Measurements from ENCODE around the gene ASIC1.

Gene ASIC1

DNA sequence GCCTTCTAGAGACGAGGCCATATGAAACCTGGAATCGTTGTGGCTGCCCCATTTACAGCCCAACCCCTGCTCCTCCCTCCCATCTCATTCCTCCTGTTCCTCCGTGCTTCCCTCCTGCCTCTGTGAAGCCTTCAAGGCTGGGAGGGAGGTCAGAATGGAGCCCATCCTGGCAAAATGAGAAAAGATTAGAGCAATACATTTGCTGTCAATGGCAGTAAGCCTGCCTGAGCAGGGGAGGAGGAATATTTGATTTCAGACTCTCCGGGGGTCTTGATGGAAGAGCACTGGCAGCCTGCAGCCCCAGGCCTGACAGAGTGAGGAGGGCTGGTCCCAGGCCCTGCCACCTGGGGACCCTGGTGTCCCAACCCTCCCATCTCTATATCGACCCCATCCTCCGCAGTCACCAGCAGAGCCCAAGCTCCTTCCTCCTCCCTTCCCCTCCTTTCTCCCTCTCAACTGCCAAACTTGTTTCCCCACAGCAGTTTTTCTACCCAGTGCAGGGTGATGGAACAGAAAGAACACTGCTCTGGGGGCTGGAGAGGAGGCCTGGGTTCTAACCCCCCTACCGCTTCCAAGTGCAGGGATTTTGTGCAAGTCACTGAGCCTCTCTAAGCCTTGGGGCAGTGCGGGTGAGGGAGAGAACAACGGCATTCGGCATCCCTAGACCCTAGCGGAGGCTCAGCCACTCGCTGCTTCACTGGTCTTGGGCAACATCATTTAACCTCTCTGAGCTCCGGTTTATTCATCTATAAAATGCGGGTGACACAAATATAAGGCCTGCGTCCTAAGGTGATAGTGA lies 16.1 kb upstream of the ASIC1 start:
- no peak for DNase-seq

DNA sequence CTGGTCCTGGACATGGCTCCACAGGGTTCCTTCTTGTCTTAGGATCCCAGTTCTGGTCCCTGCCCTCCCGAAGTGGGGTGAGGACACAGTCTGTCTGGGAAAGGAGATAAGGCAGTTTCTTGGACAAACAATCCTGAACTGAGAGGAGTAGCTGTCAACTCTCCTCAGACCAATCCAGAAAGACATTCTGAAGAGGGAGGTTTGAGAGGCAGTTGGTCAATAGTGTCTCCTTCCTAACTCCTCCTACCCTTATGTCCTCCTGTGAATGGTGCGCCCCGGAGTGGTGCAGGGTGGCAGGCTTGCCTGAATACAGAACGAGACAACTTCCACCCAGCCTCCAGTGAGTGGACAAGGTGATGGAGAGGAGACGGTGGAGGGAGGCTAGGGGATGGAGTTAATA lies 15.4 kb upstream of the ASIC1 start:
- DNase-seq = no peak

DNA sequence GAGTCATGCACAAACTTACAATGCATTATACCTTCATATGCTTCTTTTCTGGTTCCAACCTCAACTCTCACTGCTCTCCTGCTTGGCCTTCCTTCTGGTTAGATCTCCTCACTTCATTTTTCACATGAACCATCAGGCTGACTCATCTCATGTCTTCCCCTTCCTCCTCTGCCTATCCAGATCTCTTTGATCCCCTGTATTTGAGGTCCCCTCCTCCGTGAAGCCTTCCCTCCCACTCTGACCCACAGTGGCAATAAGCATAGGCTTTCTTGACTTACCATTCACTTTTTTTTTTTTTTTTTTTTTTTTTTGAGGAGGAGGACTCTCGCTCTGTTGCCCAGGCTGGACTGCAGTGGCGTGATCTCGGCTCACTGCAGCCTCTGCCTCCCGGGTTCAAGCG lies 14.7 kb upstream of the ASIC1 start:
- DNase-seq = no peak

DNA sequence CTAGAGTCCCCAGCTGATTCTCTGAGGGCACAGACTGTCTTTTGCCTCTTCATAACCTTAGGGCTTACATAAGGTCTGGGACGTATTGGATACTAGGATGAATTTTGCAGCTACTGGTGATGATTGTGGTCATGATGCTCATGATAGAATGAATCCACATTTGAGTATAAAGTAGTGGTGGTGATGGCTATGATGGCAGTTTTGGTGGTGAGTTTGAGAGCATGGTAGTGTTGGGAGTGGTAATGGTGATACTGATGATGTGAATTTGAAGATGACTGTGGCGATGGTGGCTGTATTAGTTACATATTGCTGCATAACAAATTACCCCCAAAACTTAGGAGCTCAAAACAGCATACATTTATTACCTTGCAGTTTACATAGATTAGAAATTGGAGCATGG lies 14.1 kb upstream of the ASIC1 start:
- no peak for DNase-seq

DNA sequence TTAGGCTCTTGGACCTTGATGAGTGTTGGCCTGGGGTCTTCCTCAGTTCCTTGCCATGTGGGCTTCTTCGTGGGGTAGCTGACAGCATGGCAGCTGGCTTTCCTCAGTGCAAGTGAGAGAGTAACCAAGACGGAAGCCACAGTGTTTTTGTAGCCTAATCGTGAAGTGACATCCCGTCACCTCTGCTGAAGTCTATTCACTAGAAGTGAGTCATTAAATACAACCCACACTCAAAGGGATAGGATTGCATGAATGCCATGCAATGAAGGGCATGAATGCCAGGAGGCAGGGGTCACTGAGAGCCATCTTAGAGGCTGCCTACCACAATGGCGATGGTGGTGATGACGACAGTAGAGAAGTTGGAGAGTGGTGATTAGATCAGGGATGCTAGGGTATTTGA lies 13.5 kb upstream of the ASIC1 start:
- no peak for DNase-seq

DNA sequence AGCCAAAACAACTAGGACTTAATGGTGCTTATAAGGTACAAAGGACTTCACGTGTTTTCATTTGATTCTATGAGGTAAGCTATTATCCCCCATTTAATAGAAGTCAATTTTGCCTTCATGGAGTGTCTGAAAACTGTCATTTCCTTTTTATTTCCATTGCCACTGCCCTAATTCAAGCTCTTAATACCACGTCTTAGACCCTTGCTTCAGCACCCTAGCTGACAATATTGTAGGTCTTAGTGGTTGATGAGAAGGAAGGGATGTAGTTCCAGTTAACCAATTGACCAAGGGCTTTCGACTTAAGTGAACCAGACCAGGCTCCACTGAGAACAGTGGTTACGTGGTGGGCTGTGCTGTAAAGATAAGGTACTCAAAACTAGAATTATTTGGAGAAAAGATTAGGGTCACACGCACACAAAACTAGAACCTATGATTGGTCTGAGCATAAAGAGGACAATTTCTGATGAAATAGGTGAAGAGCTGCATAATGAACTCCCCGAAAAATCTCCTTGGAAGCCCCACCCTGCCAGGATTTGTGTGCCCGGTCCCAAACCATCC lies 9.6 kb upstream of the ASIC1 start:
- DNase-seq = no peak

DNA sequence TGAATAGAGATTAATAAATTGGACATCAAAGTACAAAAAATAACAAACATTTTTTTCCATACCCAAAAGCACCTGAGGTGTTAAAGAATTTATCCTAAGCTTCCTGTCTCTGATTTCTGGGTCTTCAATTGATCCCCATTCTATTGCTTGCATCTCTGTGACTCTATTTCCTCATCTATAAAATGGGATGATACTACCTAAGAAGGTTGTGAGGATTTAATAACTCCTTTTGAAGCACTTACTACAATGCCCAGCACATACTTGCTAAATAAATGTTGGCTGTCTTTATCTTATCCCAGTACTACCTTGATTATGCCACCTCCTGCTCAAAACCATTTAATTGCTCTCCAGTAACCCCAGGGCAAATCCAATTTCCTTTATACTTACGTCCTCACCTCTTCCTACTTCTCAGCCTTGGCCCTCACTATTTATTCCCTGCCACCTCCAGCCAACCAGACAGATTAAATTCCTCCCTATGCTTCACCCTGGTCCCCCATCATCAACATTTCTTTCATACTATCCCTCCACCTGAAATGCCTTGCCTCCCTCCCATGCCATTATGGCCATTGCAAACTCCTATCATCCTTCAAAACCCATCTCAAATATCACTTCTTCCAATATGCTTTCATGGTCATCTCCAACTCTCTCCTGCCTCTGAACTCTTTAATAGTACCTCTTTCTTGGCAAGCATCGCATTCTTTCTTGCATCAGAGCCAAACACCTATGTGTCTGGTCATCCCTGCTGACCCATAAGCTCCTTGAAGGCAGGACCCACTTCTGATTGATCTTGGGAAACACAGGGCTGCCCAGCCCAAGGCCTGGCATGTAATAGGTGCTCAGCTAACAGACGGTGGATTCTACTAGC lies 7.9 kb upstream of the ASIC1 start:
- DNase-seq = no peak

DNA sequence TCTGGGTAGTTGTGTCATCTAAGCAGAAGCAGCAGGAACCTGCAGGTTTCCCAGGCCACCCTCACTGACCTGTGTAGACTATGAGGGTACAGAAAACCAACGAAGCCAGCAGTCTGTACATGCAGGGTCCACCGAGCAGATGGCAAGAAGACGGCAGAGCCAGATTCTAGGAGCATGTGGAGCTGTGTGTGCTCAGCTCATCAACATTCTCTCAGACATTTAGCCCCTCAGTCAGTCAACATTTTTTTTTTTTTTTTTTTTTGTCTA lies 7.3 kb upstream of the ASIC1 start:
- DNase-seq = no peak

DNA sequence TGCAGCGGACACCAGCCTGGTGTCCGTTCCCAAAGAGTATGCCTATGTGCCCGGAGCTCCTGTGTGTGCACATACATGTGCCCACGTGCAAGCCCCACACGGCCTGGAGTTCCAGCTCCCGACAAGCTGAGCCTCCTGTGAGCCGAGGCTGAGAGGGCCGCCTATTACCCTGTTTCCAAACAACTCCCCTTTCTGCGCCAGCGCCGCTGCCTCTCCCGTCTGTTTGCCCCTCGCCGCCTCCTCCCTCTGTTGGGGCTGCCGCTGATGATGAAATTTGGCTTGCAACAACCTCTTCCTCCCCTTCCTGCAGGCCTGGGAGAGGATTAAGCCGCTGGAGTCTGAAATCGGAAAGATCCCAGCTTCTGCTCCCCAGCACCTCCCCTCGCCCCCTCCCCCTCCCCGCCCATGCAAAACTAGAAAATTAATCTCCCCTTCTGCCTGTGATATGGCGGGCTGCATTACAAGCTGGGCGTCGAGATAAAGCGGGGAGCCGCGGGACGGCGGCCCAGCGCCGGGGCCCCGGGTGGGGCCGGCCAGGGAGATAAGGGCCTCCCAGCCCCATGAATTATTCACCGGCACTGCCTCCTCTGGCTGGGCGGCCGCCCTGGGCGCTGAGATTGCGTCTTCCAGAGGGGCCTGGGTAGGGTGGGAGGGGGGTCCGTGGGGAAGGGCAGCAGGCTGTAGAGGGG lies 6.8 kb upstream of the ASIC1 start:
- DNase-seq = no peak

DNA sequence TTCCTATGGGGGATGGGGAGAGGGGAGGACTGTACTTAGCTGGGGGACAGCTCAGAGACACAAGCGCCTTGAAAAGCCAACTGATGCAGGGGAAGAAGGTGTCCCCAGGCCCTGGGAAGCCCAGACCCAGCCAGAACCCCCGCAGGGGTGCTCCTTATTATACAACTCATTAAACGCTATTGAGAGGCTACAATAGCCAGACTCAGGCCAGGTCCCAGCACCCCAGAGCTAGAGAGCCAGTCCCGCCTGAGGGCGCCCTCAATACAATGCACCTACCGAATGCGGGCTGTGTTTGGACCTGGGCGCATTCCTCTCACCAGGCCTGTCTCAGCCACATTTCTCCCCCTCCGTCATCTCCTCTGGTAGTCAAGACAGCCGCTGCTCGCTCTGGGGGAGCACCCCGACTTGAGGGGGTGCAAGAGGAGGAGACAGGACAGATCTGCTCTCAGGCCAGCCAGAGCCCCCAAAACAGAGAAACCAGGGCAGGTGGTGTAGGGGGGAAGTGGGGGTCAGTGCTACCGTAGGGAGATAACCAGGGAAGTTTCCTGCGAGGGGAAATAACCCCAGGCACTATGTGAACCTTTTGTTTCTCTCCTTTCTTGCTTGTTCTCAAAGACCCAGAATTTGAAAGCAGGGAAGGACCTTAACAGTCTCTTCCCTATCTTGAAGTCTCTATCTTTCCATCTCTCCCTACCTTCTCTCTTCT lies 6.1 kb upstream of the ASIC1 start:
- no peak for DNase-seq

DNA sequence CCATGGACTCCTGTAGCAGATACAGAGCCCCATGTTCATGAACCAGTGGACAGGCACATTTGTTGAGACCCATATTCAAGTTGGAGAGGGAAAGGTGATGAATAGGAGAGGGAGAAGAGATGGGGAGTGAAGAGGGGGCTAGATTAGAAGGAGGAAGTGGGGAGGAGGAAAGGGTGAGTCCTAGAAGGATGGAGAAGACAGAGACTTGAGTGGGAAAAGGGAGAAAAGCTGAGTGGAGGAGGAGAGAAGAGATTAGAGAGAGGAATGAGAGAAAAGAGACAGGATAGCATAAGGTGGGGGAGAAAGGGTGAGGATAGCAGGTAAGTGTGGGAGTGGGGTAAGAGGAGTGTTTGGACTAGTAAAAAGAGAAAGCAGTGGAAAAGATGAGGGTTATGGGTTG lies 4.9 kb upstream of the ASIC1 start:
- no peak for DNase-seq

DNA sequence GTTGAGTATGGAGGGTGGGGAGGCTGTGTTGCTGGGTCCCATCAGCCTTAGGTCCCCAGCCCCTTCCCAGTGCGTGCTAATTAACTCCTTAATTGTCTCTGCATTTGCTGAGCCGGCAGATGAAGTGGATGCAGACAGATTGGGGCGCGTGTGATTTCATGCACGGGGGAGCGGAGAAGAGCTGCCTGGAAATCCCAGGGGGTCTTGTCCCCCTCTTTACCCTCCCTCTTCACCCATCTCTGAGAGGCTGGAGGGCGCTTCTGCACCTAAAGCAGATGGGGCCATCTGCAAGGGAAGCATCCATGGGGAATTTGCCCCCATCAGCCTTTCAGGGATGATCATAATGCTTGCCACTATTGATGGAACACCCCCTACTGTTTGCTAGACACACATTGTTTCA lies 4.4 kb upstream of the ASIC1 start:
- DNase-seq = no peak

DNA sequence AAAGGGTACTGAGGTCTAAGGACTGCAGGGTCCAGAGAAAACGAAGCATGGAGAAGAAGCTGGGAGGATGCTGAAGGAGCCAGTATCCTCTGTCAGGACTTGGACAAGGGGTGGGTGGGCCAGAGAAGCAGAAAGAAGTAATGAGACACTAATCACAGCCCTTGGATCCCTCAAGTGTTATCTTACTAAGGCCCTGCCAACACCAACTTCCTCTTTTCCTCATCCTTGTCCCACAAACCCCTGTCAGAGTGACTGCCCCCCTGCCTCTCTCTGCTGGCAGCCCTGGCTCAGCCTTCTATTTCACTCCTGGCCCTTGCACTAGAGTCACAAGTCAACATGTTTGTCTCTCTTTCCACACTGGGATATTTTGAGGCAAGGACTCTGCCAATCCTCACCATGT lies 3.8 kb upstream of the ASIC1 start:
- no peak for DNase-seq

DNA sequence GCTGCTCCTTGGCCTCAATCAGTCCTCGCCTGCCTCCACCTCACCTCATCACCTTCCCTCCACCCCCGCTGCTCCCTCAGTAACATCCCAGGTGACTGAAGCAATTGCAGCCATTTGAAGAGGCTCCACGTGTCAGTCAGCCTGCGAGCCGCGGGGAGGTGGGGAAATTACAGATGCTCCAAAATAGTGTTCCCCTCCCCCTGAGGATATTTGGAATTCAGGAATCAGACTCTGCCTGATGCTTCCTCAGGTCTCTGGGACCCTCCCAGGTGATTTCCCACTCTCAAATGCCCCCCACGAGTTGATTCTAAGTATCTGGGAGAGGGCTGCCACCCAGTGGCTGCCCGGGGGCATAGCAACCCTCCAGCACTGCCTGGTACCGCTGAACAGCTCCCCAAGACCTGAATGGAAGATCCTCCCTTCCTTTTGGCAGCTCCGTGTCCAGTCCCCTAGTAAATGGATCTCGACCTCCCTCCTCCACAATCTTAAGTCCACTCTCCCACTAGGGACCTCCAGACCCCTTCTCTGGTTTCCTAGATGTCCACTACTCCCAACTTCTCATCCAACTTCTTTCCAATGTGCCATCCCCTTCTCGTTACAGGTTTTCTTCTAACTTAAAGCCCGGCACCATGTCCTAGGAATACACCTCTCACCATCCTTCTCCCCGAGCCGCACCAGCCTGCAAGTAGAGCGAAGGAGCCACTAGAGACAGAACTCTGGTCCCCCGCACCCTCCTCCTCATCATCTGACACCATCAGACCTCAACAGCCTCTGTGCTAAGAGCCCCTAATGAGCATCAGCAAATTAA lies 1.4 kb upstream of the ASIC1 start:
- peak; percentile 6 for DNase-seq

DNA sequence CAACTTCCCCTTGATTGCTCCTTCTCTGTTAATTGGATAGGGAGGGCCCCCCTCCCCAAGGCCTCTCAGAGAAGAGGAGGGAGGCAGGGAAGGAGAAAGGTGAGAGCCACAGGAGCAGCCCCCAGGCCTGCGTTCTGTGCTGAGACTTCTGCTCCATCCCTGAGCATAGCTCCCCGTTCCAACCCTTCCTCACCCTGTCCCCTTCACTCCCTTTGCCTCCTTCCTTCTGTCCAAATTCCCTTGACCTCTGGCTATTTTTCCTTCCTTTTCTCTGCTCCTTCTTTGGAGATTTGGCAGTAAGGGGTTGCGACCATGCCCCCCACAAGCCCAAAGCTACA lies 788 bp upstream of the ASIC1 start:
- no peak for DNase-seq

DNA sequence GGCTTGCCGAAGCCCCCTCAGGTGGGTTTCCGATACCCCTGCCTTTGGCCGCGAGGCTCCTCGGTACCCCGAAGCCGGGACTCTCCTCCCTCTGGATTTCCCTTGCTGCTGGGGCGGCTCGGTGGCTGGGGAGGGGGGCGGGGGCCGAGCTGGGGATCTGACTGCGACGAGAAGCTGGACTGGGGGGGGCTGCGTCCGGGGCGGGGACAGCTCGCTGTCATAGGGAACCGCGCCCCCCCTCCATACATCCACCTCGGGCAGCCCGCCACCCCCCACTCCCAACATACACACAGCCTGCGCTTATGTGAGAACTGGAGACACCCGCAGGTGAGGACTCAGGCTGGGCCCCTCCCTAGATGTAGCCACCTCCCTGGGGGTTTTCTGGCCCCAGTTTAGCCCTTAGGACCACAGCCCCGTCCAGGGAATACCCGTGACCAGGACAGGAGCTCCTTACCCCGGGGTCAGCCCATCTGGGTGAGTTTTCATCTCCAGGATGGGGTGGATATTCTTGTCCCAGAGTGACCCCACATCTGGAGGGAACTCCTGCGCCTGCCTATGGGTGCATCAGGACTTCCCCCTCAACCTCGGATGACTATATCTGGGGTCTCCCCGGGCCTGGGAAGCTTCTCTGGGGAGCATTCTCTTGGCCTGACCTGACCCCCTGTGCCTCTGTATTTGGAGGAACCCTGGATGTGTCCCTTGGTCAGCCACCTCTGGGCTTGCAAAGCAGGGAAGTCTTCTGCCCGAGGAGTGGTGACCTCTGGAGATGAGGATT lies 687 bp downstream of the ASIC1 start:
- DNase-seq = no peak

DNA sequence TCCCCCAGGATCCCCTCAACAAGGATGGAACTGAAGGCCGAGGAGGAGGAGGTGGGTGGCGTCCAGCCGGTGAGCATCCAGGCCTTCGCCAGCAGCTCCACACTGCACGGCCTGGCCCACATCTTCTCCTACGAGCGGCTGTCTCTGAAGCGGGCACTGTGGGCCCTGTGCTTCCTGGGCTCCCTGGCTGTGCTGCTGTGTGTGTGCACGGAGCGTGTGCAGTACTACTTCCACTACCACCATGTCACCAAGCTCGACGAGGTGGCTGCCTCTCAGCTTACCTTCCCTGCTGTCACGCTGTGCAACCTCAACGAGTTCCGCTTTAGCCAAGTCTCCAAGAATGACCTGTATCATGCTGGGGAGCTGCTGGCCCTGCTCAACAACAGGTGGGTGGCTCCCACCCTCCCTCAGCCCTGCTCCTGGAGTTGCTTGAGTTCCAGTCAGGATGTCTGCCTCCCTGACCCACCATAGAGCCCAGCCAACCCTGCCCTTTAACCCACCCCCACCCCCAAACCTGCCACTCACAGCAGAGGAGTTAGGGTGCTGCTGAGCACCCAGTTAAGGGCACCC lies 1.4 kb downstream of the ASIC1 start:
- DNase-seq = no peak

DNA sequence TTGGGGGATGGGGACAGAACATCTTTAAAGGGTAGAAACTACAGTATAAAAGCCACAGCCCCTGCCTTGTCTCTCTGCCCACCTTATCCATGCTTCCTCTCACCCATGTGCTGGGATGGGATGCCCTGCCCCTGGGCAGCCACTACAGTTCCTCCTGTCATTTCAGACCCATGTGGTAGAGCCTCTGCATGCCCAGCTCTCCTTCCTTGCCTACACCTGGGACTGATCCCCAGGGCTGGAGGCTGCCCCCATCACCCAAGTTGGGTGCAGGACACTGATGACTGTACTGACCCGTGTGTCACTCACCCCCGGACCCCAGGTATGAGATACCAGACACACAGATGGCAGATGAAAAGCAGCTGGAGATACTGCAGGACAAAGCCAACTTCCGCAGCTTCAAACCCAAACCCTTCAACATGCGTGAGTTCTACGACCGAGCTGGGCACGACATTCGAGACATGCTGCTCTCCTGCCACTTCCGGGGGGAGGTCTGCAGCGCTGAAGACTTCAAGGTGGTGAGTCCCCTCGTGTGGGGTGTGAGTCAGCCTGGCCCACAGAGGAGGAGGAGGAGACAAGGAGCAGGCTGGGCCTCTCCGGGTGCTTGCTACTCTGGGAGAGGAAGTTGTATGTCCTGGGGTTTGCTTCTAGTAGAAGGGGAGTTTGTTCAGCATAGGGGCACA lies 2.2 kb downstream of the ASIC1 start:
- no peak for DNase-seq

DNA sequence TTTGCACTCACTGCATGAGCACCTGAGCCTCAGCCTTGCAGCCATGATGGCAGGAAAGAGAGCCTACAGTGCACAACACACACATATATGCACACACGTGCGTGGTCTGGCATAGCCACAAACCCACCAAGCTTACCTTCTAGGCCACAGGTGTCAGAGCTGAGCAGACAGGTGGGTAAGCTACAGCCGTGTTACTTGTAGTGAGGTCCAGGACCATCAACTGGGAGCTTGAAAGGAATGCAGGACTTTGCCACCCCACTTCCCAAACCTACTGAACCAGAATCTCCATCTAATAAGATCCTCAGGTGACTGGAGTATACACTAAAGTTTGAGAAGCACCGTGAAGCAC lies 2.7 kb downstream of the ASIC1 start:
- DNase-seq = no peak

DNA sequence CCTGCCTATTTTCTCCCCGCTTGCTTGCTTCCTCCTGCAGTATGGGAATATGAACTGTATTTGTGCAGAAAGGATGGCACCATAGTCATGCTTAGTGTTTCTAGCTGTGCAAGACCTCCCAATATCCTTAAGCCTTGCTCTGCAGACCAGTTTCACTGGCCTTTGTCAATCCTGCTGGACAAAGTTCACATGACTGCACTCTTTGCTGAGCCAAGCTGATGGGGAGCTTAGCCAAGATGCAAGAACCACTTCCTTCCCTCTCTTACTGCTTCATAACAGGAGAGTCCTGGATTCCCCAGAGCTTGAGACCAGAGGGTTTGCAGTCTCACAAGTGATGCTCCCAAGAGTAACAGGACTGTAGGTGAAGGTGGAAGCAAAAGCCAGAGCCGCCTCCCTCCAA lies 3.8 kb downstream of the ASIC1 start:
- no peak for DNase-seq
